HFFc6 (cell line): ENCODE results near the gene EEFSEC. TPM values are rescaled to one million over a fixed set of nuclear protein-coding genes. Genes with fewer than 3 reads are reported as not detected.
A peak's percentile ranks its signal among the peaks of the same experiment; 100 is the strongest.

Source experiments
- DNase-seq: peaks from one replicate; pipeline ENCODE4 v3.0.0-alpha.2; 2018
- H3K27ac Mint-ChIP-seq: 2 replicates; pipeline ENCODE4 v1.8.0; 2020; ENCODE audit warnings: mild to moderate bottlenecking, mixed read lengths
- H3K27me3 Mint-ChIP-seq: 2 replicates; pipeline ENCODE4 v1.8.0; 2021; ENCODE audit warnings: mild to moderate bottlenecking, moderate library complexity, mixed read lengths; ENCODE audit not compliant: insufficient read depth
- H3K36me3 Mint-ChIP-seq: 2 replicates; pipeline ENCODE4 v1.8.0; 2021; ENCODE audit warnings: low read depth, mixed read lengths
- H3K4me1 Mint-ChIP-seq: 2 replicates; pipeline ENCODE4 v1.8.0; 2020; ENCODE audit warnings: low read depth, mixed read lengths
- H3K4me3 Mint-ChIP-seq: 2 replicates; pipeline ENCODE4 v1.8.0; 2020; ENCODE audit warnings: mild to moderate bottlenecking, moderate library complexity, mixed read lengths
- H3K9me3 Mint-ChIP-seq: 2 replicates; pipeline ENCODE4 v1.8.0; 2020; ENCODE audit warnings: mild to moderate bottlenecking, mixed read lengths
- CTCF ChIP-seq: fragments of 200-600 bp; sonication (generic); IDR thresholded peaks from 2 replicates; pipeline ENCODE4 v1.5.0; 2021; ENCODE audit warnings: antibody characterized with exemption, mild to moderate bottlenecking
- total RNA-seq, 6 experiments: library from RNA; stranded (reverse); fragmentation: NEBNext Ultra II Directional; extraction: Animal tissue kit (Norgen Biotek cat#: 25700); gene quantifications; 2 replicates in 1 of 6; 3 replicates in 5 of 6; pipeline ENCODE4 v1.2.3, GENCODE V29; 2021

Gene EEFSEC
- total RNA-seq, 6 experiments from 2014 or later = 8.2 to 11.6 (median 11.0) TPM

GRCh38 chr3:128341659-128342395, 188.5 kb downstream of the EEFSEC start:
- H3K9me3 Mint-ChIP-seq = no peaks in the 10 kb centered on the region
- no peaks in the 10 kb centered on the region for H3K36me3 Mint-ChIP-seq
- no peak overlapping the region for H3K27ac Mint-ChIP-seq
- TF ChIP-seq CTCF = no peak
- DNase-seq = no peak
- peaks cover 11% of the 10 kb centered on the region for H3K4me1 Mint-ChIP-seq
- no peak overlapping the region for H3K4me3 Mint-ChIP-seq
- H3K27me3 Mint-ChIP-seq = no peaks in the 10 kb centered on the region

GRCh38 chr3:128342701-128343180, 189.5 kb downstream of the EEFSEC start:
- Mint-ChIP-seq H3K36me3 (no peaks in the 10 kb centered on the region), H3K27ac (no peak overlapping the region), H3K4me1 (peaks cover 11% of the 10 kb centered on the region), H3K27me3 (no peaks in the 10 kb centered on the region), H3K9me3 (no peaks in the 10 kb centered on the region), H3K4me3 (no peak overlapping the region)
- DNase-seq = no peak
- no peak for TF ChIP-seq CTCF

- DNase-seq = no peak
- Mint-ChIP-seq H3K4me3 (no peak overlapping the region), H3K27ac (peak overlapping the region; percentile 24; the same call in 1 of the 2 replicates), H3K4me1 (peaks cover 12% of the 10 kb centered on the region), H3K36me3 (no peaks in the 10 kb centered on the region), H3K9me3 (no peaks in the 10 kb centered on the region), H3K27me3 (no peaks in the 10 kb centered on the region)
- no peak for TF ChIP-seq CTCF
Observed at GRCh38 chr3:128343287-128344051, 190.2 kb downstream of the EEFSEC start.

DNA sequence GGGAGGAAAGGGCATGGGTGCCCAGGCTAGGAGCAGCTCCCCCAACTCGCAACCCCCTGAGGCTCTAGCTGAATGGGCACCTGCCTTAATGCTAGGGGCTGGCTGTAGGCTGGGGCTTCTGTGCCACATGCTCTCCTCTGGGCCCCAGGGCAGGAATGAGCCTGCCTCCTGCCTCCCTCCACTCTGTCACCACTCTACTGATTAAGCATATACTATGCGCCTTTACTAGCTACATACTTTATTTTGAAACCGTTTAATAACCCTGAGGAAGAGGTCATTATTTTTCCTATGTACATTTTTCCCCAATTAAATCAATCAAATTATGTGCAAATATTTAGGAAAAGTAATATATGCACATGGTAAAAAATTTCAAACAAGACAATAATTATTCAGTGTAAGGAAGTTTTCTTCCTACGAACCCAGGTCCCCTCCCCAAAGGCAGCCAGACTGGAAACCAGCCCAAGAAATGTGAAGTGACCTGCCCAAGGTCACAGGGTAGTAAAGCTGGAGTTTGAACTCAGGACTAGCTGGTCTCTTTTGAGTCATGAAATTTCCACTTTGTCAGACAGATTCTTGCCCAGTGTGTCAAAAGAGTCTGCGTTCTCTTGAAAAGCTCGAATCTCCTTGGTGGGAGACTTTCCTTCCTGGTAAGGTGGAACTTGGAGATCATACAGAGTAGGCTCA, 190.9 kb downstream of the EEFSEC start:
- peaks cover 18% of the 10 kb centered on the region for H3K4me1 Mint-ChIP-seq
- no peaks in the 10 kb centered on the region for H3K9me3 Mint-ChIP-seq
- H3K27me3 Mint-ChIP-seq = no peaks in the 10 kb centered on the region
- H3K4me3 Mint-ChIP-seq = no peak overlapping the region
- DNase-seq = no peak
- TF ChIP-seq CTCF = no peak
- H3K36me3 Mint-ChIP-seq = no peaks in the 10 kb centered on the region
- no peak overlapping the region for H3K27ac Mint-ChIP-seq

- DNase-seq = no peak
- H3K4me1 Mint-ChIP-seq = peaks cover 18% of the 10 kb centered on the region
- no peak for TF ChIP-seq CTCF
- H3K4me3 Mint-ChIP-seq = no peak overlapping the region
- no peaks in the 10 kb centered on the region for H3K9me3 Mint-ChIP-seq
- H3K27ac Mint-ChIP-seq = no peak overlapping the region
- H3K36me3 Mint-ChIP-seq = no peaks in the 10 kb centered on the region
- no peaks in the 10 kb centered on the region for H3K27me3 Mint-ChIP-seq
Observed at GRCh38 chr3:128345196-128345595, 191.9 kb downstream of the EEFSEC start.
